K562 (cell line): Measurements from ENCODE around the gene NFYC. TPM values are rescaled to one million over a fixed set of nuclear protein-coding genes. Genes with fewer than 3 reads are reported as not detected.

Experiments used
- ADNP ChIP-seq: fragments of 200-800 bp; sonication (Bioruptor generic); IDR thresholded peaks from 2 replicates; pipeline ENCODE4 v1.6.1; 2016; ENCODE audit warnings: missing genetic modification characterization, missing compliant biosample characterization
- BHLHE40 ChIP-seq: IDR thresholded peaks from 2 replicates; pipeline ENCODE4 v1.6.1; 2011; ENCODE audit warnings: low read length, improper control_type of control experiment
- CLOCK ChIP-seq: fragments of 250-450 bp; sonication (Bioruptor Pico); IDR thresholded peaks from 2 replicates; pipeline ENCODE4 v1.4.0; 2020; ENCODE audit warnings: mild to moderate bottlenecking, moderate library complexity, borderline replicate concordance
- CREM ChIP-seq: IDR thresholded peaks from 2 replicates; pipeline ENCODE4 v1.6.1; 2014; ENCODE audit warnings: antibody characterized with exemption, low read depth
- ILF3 ChIP-seq: fragments of 450-650 bp; IDR thresholded peaks from 2 replicates; pipeline ENCODE4 v1.6.1; 2018; ENCODE audit warnings: antibody characterized with exemption, mild to moderate bottlenecking, moderate library complexity, borderline replicate concordance
- KLF10 ChIP-seq: fragments of 250-450 bp; sonication (Bioruptor Pico); IDR thresholded peaks from 2 replicates; pipeline ENCODE4 v1.6.1; 2021; ENCODE audit warnings: matching md5 sums
- NCOR1 ChIP-seq: fragments of 450-650 bp; IDR thresholded peaks from 2 replicates; pipeline ENCODE4 v1.6.1; 2016; ENCODE audit warnings: mild to moderate bottlenecking, moderate library complexity
- NONO ChIP-seq, 2 experiments: fragments of 200-400 bp in 1 of 2; fragments of 450-650 bp in 1 of 2; formaldehyde crosslinking in 1 of 2; IDR thresholded peaks; 2 replicates each; pipeline ENCODE4 v1.6.1; 2017; ENCODE audit warnings: low read depth in 2 of 2, mild to moderate bottlenecking in 2 of 2, moderate library complexity in 2 of 2, low read length in 1 of 2
- RBFOX2 ChIP-seq: fragments of 200-400 bp; formaldehyde crosslinking; IDR thresholded peaks from 2 replicates; pipeline ENCODE4 v1.6.1; 2017; ENCODE audit warnings: low read depth, mild to moderate bottlenecking, low read length, moderate library complexity
- REST ChIP-seq, 2 experiments: fragments of 450-650 bp; formaldehyde crosslinking in 1 of 2; IDR thresholded peaks; 2 replicates each; pipeline versions ENCODE4 v1.4.0 to v1.6.1; 2014 to 2020; ENCODE audit warnings: mild to moderate bottlenecking in 2 of 2, borderline replicate concordance in 1 of 2, low read depth in 1 of 2
- SIRT6 ChIP-seq: IDR thresholded peaks from one replicate; pipeline ENCODE4 v1.6.1; 2012; ENCODE audit warnings: low read depth, mild to moderate bottlenecking, control low read depth, inconsistent platforms, low read length, moderate library complexity
- SMAD3 ChIP-seq: fragments of 450-650 bp; formaldehyde crosslinking; conservative IDR thresholded peaks from 2 replicates; pipeline ENCODE4 v1.4.0; 2020; ENCODE audit warnings: mild to moderate bottlenecking
- SMARCC2 ChIP-seq: fragments of 450-650 bp; IDR thresholded peaks from 2 replicates; pipeline ENCODE4 v1.6.1; 2017; ENCODE audit warnings: antibody characterized with exemption, moderate library complexity, mild to moderate bottlenecking, low read depth
- TBL1XR1 ChIP-seq, 2 experiments: IDR thresholded peaks; 2 replicates each; pipeline ENCODE4 v1.6.1; 2012; ENCODE audit warnings: improper control_type of control experiment in 2 of 2, low read length in 2 of 2, mild to moderate bottlenecking in 1 of 2
- U2AF2 ChIP-seq: fragments of 200-400 bp; formaldehyde crosslinking; optimal IDR thresholded peaks from 2 replicates; pipeline ENCODE3; 2017; ENCODE audit warnings: low read depth, mild to moderate bottlenecking, low read length
- YBX1 ChIP-seq: fragments of 450-650 bp; IDR thresholded peaks from 2 replicates; pipeline ENCODE4 v1.7.1; 2016; ENCODE audit warnings: mild to moderate bottlenecking
- ZC3H8 ChIP-seq: fragments of 450-650 bp; IDR thresholded peaks from 2 replicates; pipeline ENCODE4 v1.6.1; 2017
- ZNF140 ChIP-seq: fragments of 250-450 bp; sonication (Bioruptor Pico); IDR thresholded peaks from 2 replicates; pipeline ENCODE4 v1.8.0; 2021; ENCODE audit warnings: moderate library complexity, mild to moderate bottlenecking, inconsistent platforms
- ZNF785 ChIP-seq: fragments of 250-450 bp; sonication (Bioruptor Pico); IDR thresholded peaks from 2 replicates; pipeline ENCODE4 v1.4.0; 2020; ENCODE audit warnings: mild to moderate bottlenecking
- polyA plus RNA-seq, 8 experiments: library from polyadenylated mRNA; depleted of rRNA in 4 of 8; stranded (reverse) in 5 of 8; unstranded in 3 of 8; fragments of >200 nt; fragmentation: Nextera tagmentation in 2 of 8; fragmentation: Illumina TruSeq in 1 of 8; extraction: Ambion mirVana in 2 of 8; extraction: Trizol in 1 of 8; gene quantifications; 2 replicates each; pipeline versions ENCODE4 v1.2.1 to v1.2.3, GENCODE V29; 2011 to 2014; ENCODE audit warnings: inconsistent platforms in 1 of 8, missing spikeins in 1 of 8
- total RNA-seq, 7 experiments: library from RNA; depleted of rRNA in 6 of 7; stranded (reverse); fragments of >200 nt in 6 of 7; fragmentation: Illumina TruSeq in 2 of 7; extraction: Trizol in 2 of 7; gene quantifications; 2 replicates each; pipeline versions ENCODE4 v1.2.1 to v1.2.3, GENCODE V29; 2011 to 2021; ENCODE audit warnings: low replicate concordance in 1 of 7

The NFYC gene
- total and polyA plus RNA-seq, 9 of the 15 experiments (the other 6 are each of a cell fraction or from before 2014, with no cell fraction given), result 4.8 to 59.8 (median 41.1) TPM

GRCh38 chr1:40651138-40651857 is 40.2 kb upstream of the NFYC start (continued):
- peak; percentile 45; the same call in 1 of the 2 replicates for TF ChIP-seq REST (IDR thresholded peaks at IDR 0.05; ENCODE audit: borderline replicate concordance)
- TF ChIP-seq REST (CRISPR knock-in tag; IDR thresholded peaks at IDR 0.05; ENCODE audit: low read depth), result no peak
- no peak for TF ChIP-seq SMAD3 (CRISPR knock-in tag)
- TF ChIP-seq BHLHE40, result 0 out of 2 replicates have a peak, but pooled peaks have one; percentile 37
- no peak for TF ChIP-seq SMARCC2
- peak; percentile 39; the same call in 1 of the 2 replicates for TF ChIP-seq CREM
- TF ChIP-seq ADNP, result no peak
- no peak for TF ChIP-seq ZNF140
- no peak for TF ChIP-seq ILF3
- TF ChIP-seq RBFOX2, result no peak
- no peak for TF ChIP-seq CLOCK (CRISPR knock-in tag)
- TF ChIP-seq ZC3H8, result no peak
- no peak for TF ChIP-seq TBL1XR1 (IDR thresholded peaks at IDR 0.05; ENCODE audit: low read length in 2 of 2)
- TF ChIP-seq YBX1, result no peak
- TF ChIP-seq ZNF785 (CRISPR knock-in tag), result no peak
- TF ChIP-seq SIRT6, result no peak
- TF ChIP-seq U2AF2, result no peak
- TF ChIP-seq KLF10, result no peak
- TF ChIP-seq NONO (IDR thresholded peaks at IDR 0.05; ENCODE audit: low read depth in 2 of 2, low read length in 1 of 2), result no peak
- TF ChIP-seq NCOR1, result no peak
